Measurements from ENCODE around the gene LRRC46.
A peak's percentile ranks its signal among the peaks of the same experiment; 100 is the strongest.

The LRRC46 gene

GRCh38 chr17:47882247-47882646, 50.8 kb downstream of the LRRC46 start:
- H3K9me3 ChIP-seq: no peaks in the 10 kb centered on the region
- no peaks in the 10 kb centered on the region for H3K27me3 ChIP-seq
- no peak overlapping the region for H3K4me3 ChIP-seq
- H3K4me2 ChIP-seq: peak overlapping the region; percentile 65
- no peak for TF ChIP-seq Cebpa-rat (IDR thresholded peaks at IDR 0.05)
- no peaks in the 10 kb centered on the region for H3K36me3 ChIP-seq
- H3K4me1 ChIP-seq: peaks cover 44% of the 10 kb centered on the region
- no peaks in the 10 kb centered on the region for H4K20me1 ChIP-seq
- H3K9ac ChIP-seq: no peak overlapping the region
- 0 out of 2 replicates have a peak overlapping the region, but pooled peaks have one; percentile 1 for H3K27ac ChIP-seq

- no peak for TF ChIP-seq Cebpa-rat (IDR thresholded peaks at IDR 0.05)
- Histone ChIP-seq H3K4me2 (peak overlapping the region; percentile 65), H3K27ac (no peak overlapping the region), H3K4me3 (no peak overlapping the region), H4K20me1 (no peaks in the 10 kb centered on the region), H3K27me3 (no peaks in the 10 kb centered on the region), H3K9ac (no peak overlapping the region), H3K9me3 (no peaks in the 10 kb centered on the region), H3K36me3 (no peaks in the 10 kb centered on the region), H3K4me1 (peaks cover 38% of the 10 kb centered on the region)
Observed at GRCh38 chr17:47882695-47883588, 51.5 kb downstream of the LRRC46 start.

GRCh38 chr17:47883589-47884426, 52.3 kb downstream of the LRRC46 start:
- no peak overlapping the region; the same call in 1 of the 2 replicates for H3K4me2 ChIP-seq
- no peak for TF ChIP-seq Cebpa-rat (IDR thresholded peaks at IDR 0.05)

GRCh38 chr17:47884427-47884740, 52.9 kb downstream of the LRRC46 start:
- peaks cover 47% of the 10 kb centered on the region for H3K4me1 ChIP-seq
- no peaks in the 10 kb centered on the region for H3K27me3 ChIP-seq
- H3K4me2 ChIP-seq: peak overlapping the region; percentile 81; the same call in 1 of the 2 replicates
- no peak for TF ChIP-seq Cebpa-rat (IDR thresholded peaks at IDR 0.05)
- no peak overlapping the region for H3K4me3 ChIP-seq
- H3K36me3 ChIP-seq: no peaks in the 10 kb centered on the region
- no peak overlapping the region for H3K27ac ChIP-seq
- H3K9me3 ChIP-seq: no peaks in the 10 kb centered on the region
- H3K9ac ChIP-seq: no peak overlapping the region
- no peaks in the 10 kb centered on the region for H4K20me1 ChIP-seq

More at GRCh38 chr17:47883589-47884426, 52.3 kb downstream of the LRRC46 start:
- H3K9me3 ChIP-seq: no peaks in the 10 kb centered on the region
- H3K9ac ChIP-seq: no peak overlapping the region
- peaks cover 41% of the 10 kb centered on the region for H3K4me1 ChIP-seq
- H3K4me3 ChIP-seq: no peak overlapping the region
- no peaks in the 10 kb centered on the region for H3K36me3 ChIP-seq
- no peaks in the 10 kb centered on the region for H3K27me3 ChIP-seq
- no peak overlapping the region for H3K27ac ChIP-seq
- no peaks in the 10 kb centered on the region for H4K20me1 ChIP-seq

- H3K27ac ChIP-seq: peak overlapping the region; percentile 46; the same call in 1 of the 2 replicates
- H4K20me1 ChIP-seq: no peaks in the 10 kb centered on the region
- H3K4me2 ChIP-seq: peak overlapping the region; percentile 81
- H3K27me3 ChIP-seq: no peaks in the 10 kb centered on the region
- no peaks in the 10 kb centered on the region for H3K9me3 ChIP-seq
- no peak for TF ChIP-seq Cebpa-rat (IDR thresholded peaks at IDR 0.05)
- peak overlapping the region; percentile 49 for H3K9ac ChIP-seq
- peaks cover 47% of the 10 kb centered on the region for H3K4me1 ChIP-seq
- H3K36me3 ChIP-seq: no peaks in the 10 kb centered on the region
- no peak overlapping the region for H3K4me3 ChIP-seq
Observed at GRCh38 chr17:47884905-47885730, 53.6 kb downstream of the LRRC46 start.

All from BLaER1 (cell line).